ENCODE results near the gene TSG101.

Gene TSG101

GRCh38 chr11:18492888-18493287 is 33.9 kb downstream of the TSG101 start:
- DNase-seq (ENCODE audit: low read depth in 2 of 2): no peak

GRCh38 chr11:18491924-18492323 is 34.8 kb downstream of the TSG101 start:
- DNase-seq (ENCODE audit: low read depth in 2 of 2): no peak

- no peak for DNase-seq (ENCODE audit: low read depth in 2 of 2)
These were observed 35.8 kb downstream of the TSG101 start for GRCh38 chr11:18490736-18491485.

GRCh38 chr11:18490319-18490718 is 36.4 kb downstream of the TSG101 start:
- DNase-seq (ENCODE audit: low read depth in 2 of 2): no peak

- no peak for DNase-seq (ENCODE audit: low read depth in 2 of 2)
These were observed 40.7 kb downstream of the TSG101 start for GRCh38 chr11:18485913-18486528.

GRCh38 chr11:18479063-18479462 is 47.7 kb downstream of the TSG101 start:
- no peak for DNase-seq (ENCODE audit: low read depth in 2 of 2)

- no peak for DNase-seq (ENCODE audit: low read depth in 2 of 2)
These were observed 54.2 kb downstream of the TSG101 start for GRCh38 chr11:18472587-18472986.

GRCh38 chr11:18471995-18472394 is 54.7 kb downstream of the TSG101 start:
- DNase-seq (ENCODE audit: low read depth in 2 of 2): no peak

GRCh38 chr11:18468961-18469360 is 57.8 kb downstream of the TSG101 start:
- DNase-seq (ENCODE audit: low read depth in 2 of 2): no peak

GRCh38 chr11:18468059-18468458 is 58.7 kb downstream of the TSG101 start:
- DNase-seq (ENCODE audit: low read depth in 2 of 2): no peak

- DNase-seq (ENCODE audit: low read depth in 2 of 2): no peak
These were observed 60.3 kb downstream of the TSG101 start for GRCh38 chr11:18466402-18466801.

GRCh38 chr11:18463439-18463838 is 63.3 kb downstream of the TSG101 start:
- no peak for DNase-seq (ENCODE audit: low read depth in 2 of 2)

- no peak for DNase-seq (ENCODE audit: low read depth in 2 of 2)
These were observed 64.8 kb downstream of the TSG101 start for GRCh38 chr11:18461909-18462308.

- no peak for DNase-seq (ENCODE audit: low read depth in 2 of 2)
These were observed 67.1 kb downstream of the TSG101 start for GRCh38 chr11:18459634-18460033.

GRCh38 chr11:18457450-18457849 is 69.3 kb downstream of the TSG101 start:
- DNase-seq (ENCODE audit: low read depth in 2 of 2): no peak

GRCh38 chr11:18455686-18456372 is 70.9 kb downstream of the TSG101 start, which contains the start of gene LDHAL6A:
Gene LDHAL6A, plus strand, starts transcription at chr11:18455856. Its CDS starts 825 bp downstream, at chr11:18456681.
- DNase-seq (ENCODE audit: low read depth in 2 of 2): no peak

GRCh38 chr11:18452927-18453326 is 73.8 kb downstream of the TSG101 start:
- DNase-seq (ENCODE audit: low read depth in 2 of 2): no peak

- no peak for DNase-seq (ENCODE audit: low read depth in 2 of 2)
These were observed 77.5 kb downstream of the TSG101 start for GRCh38 chr11:18449251-18449650.

- no peak for DNase-seq (ENCODE audit: low read depth in 2 of 2)
These were observed 88.1 kb downstream of the TSG101 start for GRCh38 chr11:18438691-18439090.
